Measurements from ENCODE around the gene FBH1. TPM values are rescaled to one million over a fixed set of nuclear protein-coding genes. Genes with fewer than 3 reads are reported as not detected.
"Not testable (repeated sequence)": the region's sequence is repeated elsewhere in the genome, so short reads cannot be mapped to it uniquely, and the experiment has no call there.

Gene FBH1
- polyA plus RNA-seq, 4 donors = 69.0 to 93.8 (median 80.6) TPM

DNA sequence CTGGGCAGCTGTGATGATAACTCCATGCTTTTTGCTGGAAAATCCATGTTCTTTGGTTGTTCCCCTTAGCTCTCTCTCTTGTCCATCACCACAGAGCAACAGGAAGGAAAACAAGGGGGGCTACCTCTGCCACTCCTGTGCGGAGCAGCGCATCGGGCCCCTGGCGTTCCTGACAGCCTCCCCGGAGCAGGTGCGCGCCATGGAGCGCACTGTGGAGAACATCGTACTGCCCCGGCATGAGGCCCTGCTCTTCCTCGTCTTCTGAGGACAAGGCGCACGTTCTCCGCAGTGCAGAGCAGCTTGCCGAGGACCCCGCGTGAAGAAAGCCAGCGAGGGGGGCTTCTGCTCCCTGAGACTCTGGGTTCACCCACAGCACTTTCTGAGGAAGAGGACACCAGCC is 47.0 kb downstream of the FBH1 start:
- no peak for DNase-seq (ENCODE audit: low read depth in 4 of 4, low spot score in 2 of 4)

- DNase-seq (ENCODE audit: low read depth in 4 of 4, low spot score in 2 of 4) = no peak
These were observed 48.2 kb downstream of the FBH1 start for GRCh38 chr10:5938291-5938690.

- no peak for DNase-seq (ENCODE audit: low read depth in 4 of 4, low spot score in 2 of 4)
These were observed 50.8 kb downstream of the FBH1 start for GRCh38 chr10:5940807-5941218.

DNA sequence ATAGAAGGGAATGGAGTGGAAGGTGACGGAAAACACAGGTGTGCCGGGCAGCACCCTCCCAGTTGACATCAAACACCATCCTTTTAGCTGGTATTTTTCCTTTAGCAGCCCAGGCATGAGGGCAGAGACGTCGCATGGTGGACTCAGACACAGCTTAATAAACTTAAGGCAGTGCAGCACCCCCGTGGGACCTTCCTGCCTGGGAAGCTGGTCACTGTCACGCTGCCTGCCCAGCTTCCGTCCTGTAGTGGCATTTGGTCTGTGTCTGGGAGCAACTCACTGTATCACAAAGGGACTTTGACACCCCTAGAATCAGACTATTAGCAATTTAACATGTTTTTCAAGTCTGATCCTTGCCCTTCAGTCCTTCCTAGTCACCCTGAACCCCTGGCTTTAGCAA is 51.5 kb downstream of the FBH1 start:
- no peak for DNase-seq (ENCODE audit: low read depth in 4 of 4, low spot score in 2 of 4)

DNA sequence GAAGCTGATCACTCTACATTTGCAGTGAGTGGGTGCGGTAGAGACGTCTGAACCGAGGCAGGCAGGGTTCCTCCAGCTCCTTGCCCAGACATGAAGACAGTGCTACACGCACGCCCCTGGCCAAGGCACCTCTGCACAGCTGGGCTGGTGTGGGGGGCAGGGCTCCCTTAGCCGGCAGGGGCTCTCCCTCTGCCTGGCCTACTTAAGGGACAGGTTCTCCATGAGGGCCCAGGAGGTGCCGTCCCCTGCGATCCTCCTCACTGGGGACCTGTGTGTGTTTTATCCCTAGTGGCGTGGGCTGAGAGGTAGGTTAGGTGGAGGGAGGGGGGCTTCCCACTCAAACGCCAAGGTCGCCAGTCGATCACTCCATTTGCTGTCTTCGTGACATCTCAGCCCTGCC is 52.0 kb downstream of the FBH1 start:
- DNase-seq (ENCODE audit: low read depth in 4 of 4, low spot score in 2 of 4) = no peak

DNA sequence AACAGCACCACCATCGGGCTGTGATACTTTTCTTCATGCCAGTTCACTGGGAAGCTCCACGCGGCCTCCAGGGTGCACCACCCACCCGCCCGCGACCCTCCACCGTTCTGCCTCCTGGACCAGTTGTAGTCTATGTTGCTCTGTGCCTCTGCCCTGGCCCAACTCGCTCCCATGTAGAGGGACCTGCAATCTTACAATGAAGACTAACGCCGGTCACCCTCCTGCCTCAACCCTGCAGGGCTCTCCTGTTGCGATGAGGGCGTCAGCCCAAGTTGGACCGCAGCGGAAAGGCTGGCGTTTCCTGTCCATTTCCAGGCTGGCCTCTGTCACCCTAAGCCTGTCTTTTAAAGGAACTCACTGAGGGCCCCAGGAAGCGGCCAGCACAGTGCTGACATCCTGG is 52.4 kb downstream of the FBH1 start:
- no peak for DNase-seq (ENCODE audit: low read depth in 4 of 4, low spot score in 2 of 4)

- no peak for DNase-seq (ENCODE audit: low read depth in 4 of 4, low spot score in 2 of 4)
These were observed 53.5 kb downstream of the FBH1 start for GRCh38 chr10:5943536-5943935.

DNA sequence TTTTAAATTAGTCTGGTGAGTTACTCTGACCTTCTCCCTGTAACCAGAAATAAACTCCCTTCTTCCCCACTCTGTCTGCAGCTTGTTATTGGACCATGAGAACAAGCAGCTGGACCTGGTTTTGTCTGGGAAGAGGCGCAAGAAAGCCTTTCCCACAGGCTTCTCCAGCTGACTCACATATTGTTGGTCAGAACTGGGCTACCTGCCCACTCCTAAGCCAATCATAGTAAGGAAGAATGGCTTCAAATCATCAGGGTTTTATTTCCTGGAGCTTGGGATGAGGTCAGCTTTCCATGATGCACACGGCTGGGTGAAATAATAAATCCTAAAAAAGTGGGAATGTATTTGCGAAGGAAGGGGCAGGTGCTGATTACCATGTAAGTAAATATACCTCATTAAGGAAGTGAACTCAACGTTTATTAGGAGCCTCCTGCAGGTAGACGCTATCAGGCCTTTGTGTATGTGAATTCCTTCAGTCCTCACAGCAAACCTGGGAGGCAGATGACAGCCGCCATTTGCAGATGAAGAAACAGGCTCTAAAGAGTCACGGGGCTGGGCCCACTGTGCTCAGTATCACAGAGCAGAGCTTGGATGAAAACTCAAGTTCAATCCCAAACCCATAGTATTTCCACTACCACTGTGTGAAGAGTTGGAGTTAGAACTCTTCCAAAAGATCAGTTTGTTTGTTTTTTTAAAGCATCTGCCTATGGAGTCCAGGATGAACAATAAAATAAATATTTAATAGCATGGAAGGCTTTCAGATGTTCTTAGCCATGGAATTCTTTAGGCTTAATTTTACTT is 54.5 kb downstream of the FBH1 start:
- DNase-seq (ENCODE audit: low read depth in 4 of 4, low spot score in 2 of 4) = peak; percentile 63 to 85 (median 74)

DNA sequence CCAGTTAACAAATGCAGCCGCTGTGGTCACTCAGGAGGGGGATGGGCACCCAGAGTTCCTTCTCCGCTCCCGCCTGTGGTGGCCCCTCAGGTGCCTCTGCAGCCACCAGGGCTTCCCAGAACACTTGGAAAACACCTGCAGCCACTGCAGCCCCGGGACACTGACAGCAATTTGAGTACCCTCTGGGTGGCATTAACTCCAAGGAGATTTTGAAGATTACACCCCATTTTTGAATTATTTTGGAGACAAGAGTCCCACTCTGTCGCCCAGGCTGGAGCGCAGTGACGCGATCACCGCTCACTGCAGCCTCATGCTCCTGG is 55.1 kb downstream of the FBH1 start:
- no peak for DNase-seq (ENCODE audit: low read depth in 4 of 4, low spot score in 2 of 4)

DNA sequence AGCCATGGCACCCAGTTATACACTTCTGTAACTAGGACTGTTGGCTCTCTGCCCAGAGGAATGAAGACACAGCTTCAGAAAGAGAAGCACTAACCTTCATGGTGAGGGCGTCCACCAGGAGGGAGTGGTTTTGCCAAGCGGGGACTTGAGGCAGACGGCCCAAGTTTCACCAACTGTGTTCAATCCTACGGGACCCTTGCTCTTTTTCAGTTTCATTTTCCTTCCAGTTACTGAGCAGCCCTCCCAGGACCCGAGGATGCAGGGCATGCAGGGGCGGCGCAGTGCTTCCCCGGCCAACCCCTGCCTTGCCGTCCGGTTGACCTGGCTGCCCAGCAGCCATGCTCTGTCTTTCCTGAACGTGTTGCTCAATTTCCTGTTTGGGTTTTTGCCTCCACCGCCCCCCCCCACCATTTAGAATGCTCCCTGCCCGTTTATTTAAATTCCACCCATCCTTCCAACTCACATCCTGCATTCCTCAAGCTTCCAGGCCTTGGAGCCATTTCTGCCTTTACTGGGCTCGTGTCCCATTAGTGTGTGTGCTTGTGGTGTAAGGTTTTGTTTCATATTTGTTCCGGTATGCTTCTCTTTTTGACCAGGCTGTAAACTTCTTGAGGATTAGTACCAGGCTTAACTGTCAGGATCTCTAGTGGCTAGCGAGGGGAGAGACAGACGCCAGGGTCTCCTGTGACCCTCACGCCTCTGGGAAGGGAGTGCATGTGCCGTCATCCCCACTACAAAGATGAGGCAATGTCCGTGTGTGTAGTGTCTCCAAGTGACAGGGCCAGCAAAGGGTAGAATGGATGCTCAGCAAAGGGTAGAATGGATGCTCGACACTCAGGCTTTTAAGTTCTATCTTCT is 55.7 kb downstream of the FBH1 start:
- no peak for DNase-seq (ENCODE audit: low read depth in 4 of 4, low spot score in 2 of 4)

GRCh38 chr10:5946419-5946775 is 56.4 kb downstream of the FBH1 start:
- not testable (repeated sequence) for DNase-seq (ENCODE audit: low read depth in 4 of 4, low spot score in 2 of 4)

- DNase-seq (ENCODE audit: low read depth in 4 of 4, low spot score in 2 of 4) = no peak
These were observed 56.7 kb downstream of the FBH1 start for GRCh38 chr10:5946786-5947185.

DNA sequence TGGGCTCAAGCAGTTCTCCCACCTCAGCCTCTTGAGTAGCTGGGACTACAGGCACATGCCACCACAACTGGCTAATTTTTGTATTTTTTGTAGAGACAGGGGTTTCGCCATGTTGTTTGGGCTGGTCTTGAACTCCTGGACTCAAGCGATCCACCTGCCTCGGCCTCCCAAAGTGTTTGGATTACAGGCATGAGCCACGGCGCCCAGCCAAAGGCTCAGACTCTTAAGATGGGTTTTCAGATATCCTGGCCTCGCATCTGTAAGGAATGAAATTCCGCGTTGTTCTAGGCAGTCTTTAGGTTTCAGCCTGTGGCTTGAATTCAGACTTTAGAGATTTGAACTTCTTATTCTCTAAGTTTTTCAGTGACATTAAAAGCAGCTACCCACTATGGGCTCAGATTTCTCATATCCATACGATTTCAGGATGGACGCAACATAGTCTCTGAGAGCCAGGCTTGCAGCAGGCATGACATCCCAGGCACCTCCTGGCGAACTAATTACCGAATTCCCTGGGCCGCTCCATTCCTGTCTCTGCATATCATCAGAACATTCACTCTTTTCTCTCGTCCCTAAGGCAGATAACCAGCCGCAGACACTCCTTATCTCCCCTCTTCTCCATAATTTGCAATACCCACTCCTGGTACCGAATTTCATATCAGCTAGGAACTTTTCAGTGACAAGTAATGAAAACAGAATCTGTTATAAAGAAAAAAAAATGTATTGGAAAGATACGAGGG is 57.6 kb downstream of the FBH1 start:
- no peak for DNase-seq (ENCODE audit: low read depth in 4 of 4, low spot score in 2 of 4)

- no peak for DNase-seq (ENCODE audit: low read depth in 4 of 4, low spot score in 2 of 4)
These were observed 58.2 kb downstream of the FBH1 start for GRCh38 chr10:5948208-5948585.

GRCh38 chr10:5949009-5949759 is 59.1 kb downstream of the FBH1 start:
- DNase-seq (ENCODE audit: low read depth in 4 of 4, low spot score in 2 of 4) = no peak

GRCh38 chr10:5951167-5951711 is 61.2 kb downstream of the FBH1 start:
- no peak for DNase-seq (ENCODE audit: low read depth in 4 of 4, low spot score in 2 of 4)

GRCh38 chr10:5951721-5952407 is 61.8 kb downstream of the FBH1 start:
- DNase-seq (ENCODE audit: low read depth in 4 of 4, low spot score in 2 of 4) = no peak

- no peak for DNase-seq (ENCODE audit: low read depth in 4 of 4, low spot score in 2 of 4)
These were observed 62.8 kb downstream of the FBH1 start for GRCh38 chr10:5952731-5953385.

DNA sequence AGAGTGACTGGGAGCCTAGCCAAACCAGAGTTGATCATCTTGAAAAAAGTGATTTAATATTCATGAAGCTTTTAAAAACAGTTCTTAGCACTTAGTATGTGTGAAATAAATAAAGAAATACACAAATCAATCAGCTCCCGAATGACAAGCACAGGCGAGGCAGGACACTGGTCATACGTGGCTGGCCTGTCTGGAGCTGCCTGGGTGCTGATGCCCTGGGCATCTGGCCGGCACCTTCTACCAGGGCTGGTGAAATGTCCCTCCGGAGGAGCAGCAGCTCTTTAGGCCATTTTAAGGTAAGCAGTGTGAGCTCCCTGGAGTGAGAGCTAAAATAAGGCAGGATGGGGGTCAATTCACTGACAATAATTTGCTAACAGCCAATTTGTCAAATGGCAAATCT is 63.6 kb downstream of the FBH1 start:
- DNase-seq (ENCODE audit: low read depth in 4 of 4, low spot score in 2 of 4) = no peak

All from left renal cortex interstitium (tissue), 4 donors.